DMS114 treated with DMSO at 0.1 percent for 48 hours (cell line): ENCODE data around the gene ANAPC1.
"Not testable (repeated sequence)": the region's sequence is repeated elsewhere in the genome, so short reads cannot be mapped to it uniquely, and the experiment has no call there.

Experiments
- DNase-seq: peaks from one replicate; lab custom pipeline; 2025; ENCODE audit not compliant: unreplicated experiment; lab: John Stamatoyannopoulos, UW

Gene ANAPC1

GRCh38 chr2:111830479-111830878 lies 53.5 kb downstream of the ANAPC1 start:
- not testable (repeated sequence) for DNase-seq

- not testable (repeated sequence) for DNase-seq
These were observed 55.7 kb downstream of the ANAPC1 start for GRCh38 chr2:111828217-111828766.

GRCh38 chr2:111812970-111813622 lies 70.9 kb downstream of the ANAPC1 start:
- not testable (repeated sequence) for DNase-seq

- not testable (repeated sequence) for DNase-seq
These were observed 93.4 kb downstream of the ANAPC1 start for GRCh38 chr2:111790633-111791032.

- DNase-seq, result not testable (repeated sequence)
These were observed 99.9 kb downstream of the ANAPC1 start for GRCh38 chr2:111784081-111784480.

- not testable (repeated sequence) for DNase-seq
These were observed 101.8 kb downstream of the ANAPC1 start for GRCh38 chr2:111782195-111782594.

GRCh38 chr2:111781443-111782094 lies 102.4 kb downstream of the ANAPC1 start:
- not testable (repeated sequence) for DNase-seq

- not testable (repeated sequence) for DNase-seq
These were observed 106.8 kb downstream of the ANAPC1 start for GRCh38 chr2:111777155-111777554.

- not testable (repeated sequence) for DNase-seq
These were observed 107.7 kb downstream of the ANAPC1 start for GRCh38 chr2:111776296-111776695.

GRCh38 chr2:111772180-111772579 lies 111.8 kb downstream of the ANAPC1 start:
- DNase-seq, result not testable (repeated sequence)

GRCh38 chr2:111770916-111771658 lies 112.9 kb downstream of the ANAPC1 start:
- DNase-seq, result not testable (repeated sequence)

- not testable (repeated sequence) for DNase-seq
These were observed 115.5 kb downstream of the ANAPC1 start for GRCh38 chr2:111768266-111769190.

- DNase-seq, result not testable (repeated sequence)
These were observed 116.9 kb downstream of the ANAPC1 start for GRCh38 chr2:111767087-111767486.

- DNase-seq, result not testable (repeated sequence)
These were observed 117.7 kb downstream of the ANAPC1 start for GRCh38 chr2:111766295-111766694.

GRCh38 chr2:111764151-111764550 lies 119.8 kb downstream of the ANAPC1 start:
- not testable (repeated sequence) for DNase-seq

GRCh38 chr2:111760697-111761284 lies 123.2 kb downstream of the ANAPC1 start:
- DNase-seq, result not testable (repeated sequence)

- DNase-seq, result not testable (repeated sequence)
These were observed 131.5 kb downstream of the ANAPC1 start for GRCh38 chr2:111752533-111752932.

GRCh38 chr2:111750641-111751040 lies 133.4 kb downstream of the ANAPC1 start:
- DNase-seq, result not testable (repeated sequence)

GRCh38 chr2:111748429-111748828 lies 135.6 kb downstream of the ANAPC1 start:
- not testable (repeated sequence) for DNase-seq
